ENCODE results near the gene PER1.

The PER1 gene

GRCh38 chr17:8140065-8141029, 11.9 kb downstream of the PER1 start:
- ATAC-seq (no peak), DNase-seq (no peak)
- H3K4me3 Mint-ChIP-seq, result peak overlapping the region in 1 of 2 donors; percentile 27
- peaks cover 6% of the 10 kb centered on the region for H3K4me1 Mint-ChIP-seq
- no peaks in the 10 kb centered on the region for H3K9me3 Mint-ChIP-seq
- no peaks in the 10 kb centered on the region for H3K27me3 Mint-ChIP-seq
- H3K27ac Mint-ChIP-seq, result peak overlapping the region in 1 of 2 donors; percentile 35

GRCh38 chr17:8138672-8139371, 13.4 kb downstream of the PER1 start:
- no peak overlapping the region for H3K4me3 Mint-ChIP-seq
- no peaks in the 10 kb centered on the region for H3K9me3 Mint-ChIP-seq
- peak; percentile 94 for ATAC-seq
- peak; percentile 98 to 99 for DNase-seq
- no peak overlapping the region for H3K27ac Mint-ChIP-seq
- H3K27me3 Mint-ChIP-seq, result no peaks in the 10 kb centered on the region
- peaks cover 6% of the 10 kb centered on the region for H3K4me1 Mint-ChIP-seq

GRCh38 chr17:8138374-8138671, 13.9 kb downstream of the PER1 start:
- DNase-seq (no peak), ATAC-seq (peak; percentile 0)
- Mint-ChIP-seq H3K27me3 (no peaks in the 10 kb centered on the region), H3K27ac (no peak overlapping the region), H3K9me3 (no peaks in the 10 kb centered on the region), H3K4me3 (no peak overlapping the region), H3K4me1 (peaks cover 6% of the 10 kb centered on the region)

- H3K27ac Mint-ChIP-seq, result no peak overlapping the region
- ATAC-seq, result no peak
- H3K9me3 Mint-ChIP-seq, result no peaks in the 10 kb centered on the region
- DNase-seq, result no peak
- H3K4me3 Mint-ChIP-seq, result no peak overlapping the region
- H3K27me3 Mint-ChIP-seq, result no peaks in the 10 kb centered on the region
- H3K4me1 Mint-ChIP-seq, result peaks cover 6% of the 10 kb centered on the region
Measured at GRCh38 chr17:8137645-8138373, 14.4 kb downstream of the PER1 start.

- Mint-ChIP-seq H3K9me3 (no peaks in the 10 kb centered on the region), H3K4me3 (no peak overlapping the region), H3K27me3 (no peaks in the 10 kb centered on the region), H3K27ac (no peak overlapping the region), H3K4me1 (no peaks in the 10 kb centered on the region)
- DNase-seq, result no peak
- ATAC-seq, result no peak
Measured at GRCh38 chr17:8133941-8134340, 18.3 kb downstream of the PER1 start.

GRCh38 chr17:8133399-8133798, 18.8 kb downstream of the PER1 start:
- DNase-seq, result no peak
- no peak for ATAC-seq
- Mint-ChIP-seq H3K27ac (no peak overlapping the region), H3K4me3 (no peak overlapping the region), H3K4me1 (no peaks in the 10 kb centered on the region), H3K27me3 (no peaks in the 10 kb centered on the region), H3K9me3 (no peaks in the 10 kb centered on the region)

GRCh38 chr17:8131844-8132441, 20.3 kb downstream of the PER1 start:
- Mint-ChIP-seq H3K9me3 (no peaks in the 10 kb centered on the region), H3K27me3 (peaks cover 6% of the 10 kb centered on the region), H3K4me1 (peaks cover 5% of the 10 kb centered on the region), H3K27ac (no peak overlapping the region), H3K4me3 (no peak overlapping the region)
- no peak for DNase-seq
- ATAC-seq, result no peak

- no peak for ATAC-seq
- Mint-ChIP-seq H3K9me3 (no peaks in the 10 kb centered on the region), H3K4me1 (peaks cover 42% of the 10 kb centered on the region), H3K27me3 (peaks cover 27% of the 10 kb centered on the region), H3K27ac (no peak overlapping the region), H3K4me3 (no peak overlapping the region)
- no peak for DNase-seq
Measured at GRCh38 chr17:8128125-8128784, 23.9 kb downstream of the PER1 start.

GRCh38 chr17:8126491-8127066, 25.6 kb downstream of the PER1 start:
- Mint-ChIP-seq H3K27ac (peak overlapping the region; percentile 73 to 98), H3K4me1 (peaks cover 54% of the 10 kb centered on the region), H3K4me3 (peak overlapping the region; percentile 96 to 99), H3K9me3 (no peaks in the 10 kb centered on the region), H3K27me3 (peaks cover 37% of the 10 kb centered on the region)
- ATAC-seq (peak; percentile 39), DNase-seq (peak; percentile 49 to 59)

GRCh38 chr17:8125947-8126490, 26.2 kb downstream of the PER1 start:
- ATAC-seq (no peak), DNase-seq (peak; percentile 38 to 46)
- Mint-ChIP-seq H3K27me3 (peaks cover 37% of the 10 kb centered on the region), H3K4me1 (peaks cover 57% of the 10 kb centered on the region), H3K9me3 (no peaks in the 10 kb centered on the region), H3K27ac (peak overlapping the region; percentile 81 to 100), H3K4me3 (peak overlapping the region; percentile 91)

GRCh38 chr17:8125154-8125946, 26.9 kb downstream of the PER1 start:
- DNase-seq (peak; percentile 90 to 92), ATAC-seq (peak; percentile 38)
- Mint-ChIP-seq H3K27me3 (peaks cover 37% of the 10 kb centered on the region), H3K9me3 (no peaks in the 10 kb centered on the region), H3K4me3 (peak overlapping the region; percentile 91), H3K4me1 (peaks cover 63% of the 10 kb centered on the region), H3K27ac (peak overlapping the region; percentile 85 to 100)

GRCh38 chr17:8124350-8125153, 27.7 kb downstream of the PER1 start:
- DNase-seq, result peak; percentile 40 to 50
- Mint-ChIP-seq H3K4me1 (peaks cover 71% of the 10 kb centered on the region), H3K4me3 (peak overlapping the region; percentile 91), H3K27ac (peak overlapping the region; percentile 85 to 100), H3K27me3 (peaks cover 37% of the 10 kb centered on the region), H3K9me3 (no peaks in the 10 kb centered on the region)
- no peak for ATAC-seq

GRCh38 chr17:8123695-8124349, 28.4 kb downstream of the PER1 start, which contains the start of gene HES7:
Gene HES7, minus strand, starts transcription at chr17:8124106. Its CDS starts 22 bp downstream, at chr17:8124084.
- DNase-seq, result no peak

More at GRCh38 chr17:8123695-8124349, 28.4 kb downstream of the PER1 start, which contains the start of gene HES7:
- ATAC-seq, result no peak
- peak within 1 kb of the TSS; percentile 91 for H3K4me3 Mint-ChIP-seq
- peak within 1 kb of the TSS; percentile 85 to 100 for H3K27ac Mint-ChIP-seq
- peaks cover 37% of the 10 kb centered on the region for H3K27me3 Mint-ChIP-seq
- H3K9me3 Mint-ChIP-seq, result no peaks in the 10 kb centered on the region
- peaks cover 76% of the 10 kb centered on the region for H3K4me1 Mint-ChIP-seq
